ENCODE measurements around the gene OTOL1. TPM values are rescaled to one million over a fixed set of nuclear protein-coding genes. Genes with fewer than 3 reads are reported as not detected.

The OTOL1 gene
- total RNA-seq, 4 donors from 2014 or later, result not detected

DNA sequence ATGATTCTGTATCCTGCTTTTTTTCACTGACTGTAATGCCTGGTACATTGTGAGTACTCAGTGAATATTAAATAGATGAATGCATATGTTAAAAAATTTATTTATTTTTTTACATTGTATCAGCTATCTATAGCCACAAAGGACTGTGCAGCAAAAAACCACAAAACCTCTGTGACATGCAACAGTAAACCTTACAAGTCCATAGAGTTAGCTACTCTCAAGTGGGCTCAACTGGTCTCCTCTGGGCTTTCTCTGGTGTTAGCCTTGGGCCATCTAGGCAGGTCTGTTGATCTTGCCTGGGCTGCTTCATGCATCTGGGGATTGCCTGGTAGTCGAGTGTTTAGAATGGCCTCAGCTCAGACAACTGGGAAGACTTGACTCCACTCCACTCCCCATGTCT is 35.3 kb downstream of the OTOL1 start:
- 0% methylated on average over 1 of the region's 1 CpG; no CpG with 5 or more reads in 1 of the 2 donors for WGBS, 2 donors
- TF ChIP-seq POLR2A (IDR thresholded peaks at IDR 0.05), result no peak
- H3K9me3 ChIP-seq, result no peaks in the 10 kb centered on the region
- intact Hi-C loops (cut with DNase I), result no loop called here
- H3K36me3 ChIP-seq, result no peaks in the 10 kb centered on the region
- no peak overlapping the region for H3K27ac ChIP-seq
- H3K4me1 ChIP-seq, result no peaks in the 10 kb centered on the region
- H3K4me3 ChIP-seq, result no peak overlapping the region
- DNase-seq, result no peak
- H3K27me3 ChIP-seq, result no peaks in the 10 kb centered on the region

- H3K36me3 ChIP-seq, result no peaks in the 10 kb centered on the region
- no peak for TF ChIP-seq CTCF (IDR thresholded peaks at IDR 0.05)
- no peak overlapping the region for H3K4me3 ChIP-seq
- H3K4me1 ChIP-seq, result no peaks in the 10 kb centered on the region
- no peak overlapping the region for H3K27ac ChIP-seq
- 33 to 64% methylated on average over 1 of the region's 1 CpG for WGBS, 2 donors
- no peaks in the 10 kb centered on the region for H3K9me3 ChIP-seq
- H3K27me3 ChIP-seq, result no peaks in the 10 kb centered on the region
- intact Hi-C loops (cut with DNase I), result no loop called here
- DNase-seq, result no peak
Observed at GRCh38 chr3:161540594-161540993, 44.0 kb downstream of the OTOL1 start.

DNA sequence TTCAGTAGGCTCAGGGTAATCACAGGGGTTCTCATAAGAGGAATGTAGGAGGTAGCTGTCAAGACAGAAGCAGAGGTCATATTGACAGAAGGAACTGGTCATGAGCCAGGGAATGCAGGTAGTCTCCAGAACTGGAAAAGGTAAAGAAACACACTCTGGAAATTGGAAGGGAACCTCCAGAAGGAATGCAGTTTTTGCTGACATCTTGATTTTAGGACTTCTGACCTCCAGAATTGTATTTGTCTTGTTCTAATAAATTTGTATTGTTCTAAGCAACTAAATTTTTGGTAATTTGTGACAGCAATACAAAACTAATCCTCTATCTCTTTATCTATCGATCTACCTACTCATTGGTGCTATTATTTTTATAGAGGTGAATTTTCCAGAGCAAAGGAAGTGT is 49.2 kb downstream of the OTOL1 start:
- Histone ChIP-seq H3K9me3 (no peaks in the 10 kb centered on the region), H3K27me3 (no peaks in the 10 kb centered on the region), H3K4me1 (no peaks in the 10 kb centered on the region), H3K4me3 (no peak overlapping the region), H3K36me3 (no peaks in the 10 kb centered on the region), H3K27ac (no peak overlapping the region)
- DNase-seq, result no peak
- intact Hi-C loops (cut with DNase I), result no loop called here
- no peak for TF ChIP-seq CTCF (IDR thresholded peaks at IDR 0.05)
- TF ChIP-seq POLR2A (IDR thresholded peaks at IDR 0.05), result no peak
- 84 to 85% methylated on average over 1 of the region's 1 CpG for WGBS, 2 donors

DNA sequence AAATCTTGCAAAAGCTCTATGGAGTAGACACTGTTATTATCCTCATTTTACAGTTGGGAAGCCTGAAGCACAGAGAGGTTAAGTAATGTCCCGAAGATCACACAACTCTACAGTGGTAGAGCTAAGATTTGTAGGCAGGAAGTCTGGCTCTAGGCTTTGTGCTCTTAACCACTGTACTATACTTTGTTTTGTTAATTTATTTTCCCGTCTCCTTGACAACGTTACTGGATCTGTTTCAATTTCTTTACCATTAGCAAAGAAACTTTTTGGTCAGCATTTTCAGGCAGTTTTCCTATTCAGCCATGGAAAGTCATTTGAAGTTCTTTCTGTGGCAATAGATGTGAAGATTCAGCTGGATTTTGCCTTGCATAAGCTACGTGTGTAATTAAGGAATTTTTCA is 51.7 kb downstream of the OTOL1 start:
- no peak overlapping the region for H3K4me3 ChIP-seq
- no peak overlapping the region for H3K27ac ChIP-seq
- H3K36me3 ChIP-seq, result no peaks in the 10 kb centered on the region
- WGBS, 2 donors, result 24 to 27% methylated on average over 4 of the region's 4 CpGs
- no peaks in the 10 kb centered on the region for H3K9me3 ChIP-seq
- intact Hi-C loops (cut with DNase I), result no loop called here
- DNase-seq, result no peak
- no peaks in the 10 kb centered on the region for H3K27me3 ChIP-seq
- no peaks in the 10 kb centered on the region for H3K4me1 ChIP-seq
- TF ChIP-seq CTCF (IDR thresholded peaks at IDR 0.05) (no peak), POLR2A (IDR thresholded peaks at IDR 0.05) (no peak)

DNA sequence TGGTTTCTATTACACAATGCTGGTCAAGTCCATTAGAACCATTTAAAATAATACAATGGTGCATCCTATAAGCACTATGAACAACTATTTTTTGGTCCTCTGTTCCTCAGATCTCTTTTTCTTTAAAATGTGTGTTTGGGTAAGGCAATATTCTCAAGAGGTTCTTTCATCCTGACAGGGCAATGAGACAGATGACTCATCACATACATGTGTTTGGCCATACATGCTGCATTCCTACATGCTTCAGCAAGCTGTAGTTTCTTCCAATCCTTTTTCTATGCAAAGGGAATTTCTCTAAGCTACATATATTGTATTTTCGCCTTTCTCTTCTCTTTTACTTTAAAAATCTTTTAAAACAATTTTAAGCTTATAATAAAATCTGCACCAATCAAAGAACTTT is 52.7 kb downstream of the OTOL1 start:
- Histone ChIP-seq H3K4me1 (no peaks in the 10 kb centered on the region), H3K4me3 (no peak overlapping the region), H3K9me3 (no peaks in the 10 kb centered on the region), H3K27me3 (no peaks in the 10 kb centered on the region), H3K36me3 (no peaks in the 10 kb centered on the region), H3K27ac (no peak overlapping the region)
- 41 to 65% methylated on average over 1 of the region's 1 CpG for WGBS, 2 donors
- intact Hi-C loops (cut with DNase I), result no loop called here
- DNase-seq, result no peak
- TF ChIP-seq CTCF (IDR thresholded peaks at IDR 0.05), result no peak
- no peak for TF ChIP-seq POLR2A (IDR thresholded peaks at IDR 0.05)

- Histone ChIP-seq H3K4me1 (no peaks in the 10 kb centered on the region), H3K27ac (no peak overlapping the region), H3K9me3 (no peaks in the 10 kb centered on the region), H3K36me3 (no peaks in the 10 kb centered on the region), H3K4me3 (no peak overlapping the region), H3K27me3 (no peaks in the 10 kb centered on the region)
- 75 to 82% methylated on average over 6 of the region's 6 CpGs for WGBS, 2 donors
- no peak for DNase-seq
- TF ChIP-seq POLR2A (IDR thresholded peaks at IDR 0.05) (no peak), CTCF (IDR thresholded peaks at IDR 0.05) (no peak)
- intact Hi-C loops (cut with DNase I), result no loop called here
Observed at GRCh38 chr3:161550491-161551195, 54.0 kb downstream of the OTOL1 start.

Data from esophagus squamous epithelium (tissue), 5 donors.